ENCODE measurements around the gene PNPLA4.

The PNPLA4 gene

DNA sequence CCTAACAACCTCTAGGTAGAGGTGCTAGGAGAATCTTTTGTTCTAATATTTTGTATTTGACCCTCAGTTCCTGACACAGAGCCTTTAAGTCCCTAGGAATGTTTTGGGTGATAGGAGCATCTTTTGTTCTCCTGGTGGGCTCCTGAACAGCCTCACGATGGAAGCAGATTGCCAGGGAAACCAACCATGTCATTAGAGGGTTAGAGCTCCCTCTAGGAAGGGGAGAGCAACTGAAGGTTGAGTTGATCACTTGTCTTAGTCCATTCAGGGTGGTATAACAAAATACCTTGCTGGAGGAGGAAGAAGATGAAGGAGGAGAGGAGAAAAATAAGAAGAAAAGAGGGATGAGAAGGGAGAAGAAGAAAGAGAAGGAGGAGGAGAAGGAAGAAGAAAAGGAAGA is 75.0 kb downstream of the PNPLA4 start:
- no peak for DNase-seq

All from effector CD4-positive, alpha-beta T cell (primary cell).